Hepatocyte (in vitro differentiated cells): ENCODE data around the gene B4GALNT2. TPM values are rescaled to one million over a fixed set of nuclear protein-coding genes. Genes with fewer than 3 reads are reported as not detected.

Source experiments
- DNase-seq: peaks from one replicate; pipeline ENCODE4 v3.0.0-alpha.2; 2016; ENCODE audit warnings: low spot score
- H2AFZ ChIP-seq: fragments of 200-600 bp; sonication (generic); 2 replicates; pipeline ENCODE4 v1.6.0; 2016; ENCODE audit warnings: antibody characterized with exemption, mild to moderate bottlenecking
- H3K27ac ChIP-seq: fragments of 200-600 bp; sonication (generic); 2 replicates; pipeline ENCODE4 v1.5.1; 2016; ENCODE audit warnings: mild to moderate bottlenecking
- H3K27me3 ChIP-seq: fragments of 200-600 bp; sonication (generic); 2 replicates; pipeline ENCODE4 v1.6.1; 2016
- H3K36me3 ChIP-seq: fragments of 200-600 bp; sonication (generic); replicated peaks from 2 replicates; pipeline ENCODE4 v1.5.1; 2016; ENCODE audit warnings: low read depth; ENCODE audit not compliant: insufficient read depth
- H3K4me1 ChIP-seq: fragments of 200-600 bp; sonication (generic); 2 replicates; pipeline ENCODE4 v1.5.1; 2016; ENCODE audit warnings: mild to moderate bottlenecking, moderate library complexity; ENCODE audit not compliant: insufficient read depth
- H3K4me2 ChIP-seq: fragments of 200-600 bp; sonication (generic); 2 replicates; pipeline ENCODE4 v1.6.0; 2016
- H3K4me3 ChIP-seq: fragments of 200-600 bp; sonication (generic); 2 replicates; pipeline ENCODE4 v1.5.1; 2016; ENCODE audit warnings: mild to moderate bottlenecking
- H3K79me2 ChIP-seq: fragments of 200-600 bp; sonication (generic); 2 replicates; pipeline ENCODE4 v1.6.0; 2017; ENCODE audit warnings: mild to moderate bottlenecking
- H3K9me2 ChIP-seq: fragments of 200-600 bp; sonication (generic); replicated peaks from 2 replicates; pipeline ENCODE4 v1.6.0; 2017; ENCODE audit warnings: mild to moderate bottlenecking; ENCODE audit not compliant: insufficient read depth
- H3K9me3 ChIP-seq: fragments of 200-600 bp; sonication (generic); 2 replicates; pipeline ENCODE4 v1.5.1; 2016; ENCODE audit warnings: low read depth, mild to moderate bottlenecking
- H4K20me1 ChIP-seq: fragments of 200-600 bp; sonication (generic); 2 replicates; pipeline ENCODE4 v1.6.0; 2016; ENCODE audit warnings: mild to moderate bottlenecking; ENCODE audit not compliant: insufficient read depth, poor library complexity, severe bottlenecking
- CTCF ChIP-seq: fragments of 200-600 bp; sonication (generic); IDR thresholded peaks from 2 replicates; pipeline ENCODE4 v1.5.1; 2016; ENCODE audit warnings: antibody characterized with exemption, mild to moderate bottlenecking; ENCODE audit not compliant: poor library complexity
- EZH2 ChIP-seq: fragments of 200-600 bp; sonication (generic); IDR thresholded peaks from 2 replicates; pipeline ENCODE4 v1.6.1; 2016; ENCODE audit warnings: antibody characterized with exemption, mild to moderate bottlenecking, borderline replicate concordance
- EZH2phosphoT487 ChIP-seq: fragments of 200-600 bp; sonication (generic); IDR thresholded peaks from one replicate; pipeline ENCODE4 v1.6.1; 2018; ENCODE audit warnings: antibody characterized with exemption, mild to moderate bottlenecking, low read depth, moderate library complexity; ENCODE audit not compliant: unreplicated experiment, severe bottlenecking
- WGBS: methylation state at CpG from one replicate; pipeline ENCODE4 v1.1.6; 2016; ENCODE audit warnings: low lambda C conversion rate; ENCODE audit errors: missing lambda C conversion rate; 5-methylcytosine and 5-hydroxymethylcytosine counted together
- polyA plus RNA-seq: library from polyadenylated mRNA; unstranded; fragments of >200 nt; fragmentation: Nextera tagmentation; extraction: Ambion mirVana; gene quantifications from 2 replicates; pipeline ENCODE4 v1.2.1, GENCODE V29; 2016
- total RNA-seq: library from RNA; depleted of rRNA; stranded (reverse); fragments of >200 nt; gene quantifications from 2 replicates; pipeline ENCODE4 v1.2.3, GENCODE V29; 2014

Gene B4GALNT2
- total and polyA plus RNA-seq, 2 experiments from 2014 or later: 0.40 to 1.3 TPM

DNA sequence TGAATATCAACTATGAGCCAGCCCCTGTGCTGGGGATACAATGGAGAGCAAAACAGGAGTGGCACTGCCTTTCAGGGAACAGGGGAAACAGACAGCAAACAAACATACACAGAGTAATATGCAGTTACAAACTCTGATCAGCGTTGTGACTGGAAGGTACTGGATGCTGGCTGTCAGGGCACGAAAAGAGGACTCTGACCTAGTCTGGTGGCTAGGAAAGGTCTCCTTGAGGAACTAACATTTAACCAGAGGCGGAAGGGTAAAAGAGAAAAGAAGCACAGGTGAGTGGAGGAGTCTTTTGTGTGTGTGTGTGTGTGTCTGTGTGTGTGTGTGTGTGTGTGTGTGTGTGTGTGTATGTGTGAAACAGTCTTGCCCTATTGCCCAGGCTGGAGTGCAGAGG lies 12.4 kb upstream of the B4GALNT2 start:
- 73% methylated on average over 3 of the region's 3 CpGs for WGBS
- no peak overlapping the region for H2AFZ ChIP-seq

DNA sequence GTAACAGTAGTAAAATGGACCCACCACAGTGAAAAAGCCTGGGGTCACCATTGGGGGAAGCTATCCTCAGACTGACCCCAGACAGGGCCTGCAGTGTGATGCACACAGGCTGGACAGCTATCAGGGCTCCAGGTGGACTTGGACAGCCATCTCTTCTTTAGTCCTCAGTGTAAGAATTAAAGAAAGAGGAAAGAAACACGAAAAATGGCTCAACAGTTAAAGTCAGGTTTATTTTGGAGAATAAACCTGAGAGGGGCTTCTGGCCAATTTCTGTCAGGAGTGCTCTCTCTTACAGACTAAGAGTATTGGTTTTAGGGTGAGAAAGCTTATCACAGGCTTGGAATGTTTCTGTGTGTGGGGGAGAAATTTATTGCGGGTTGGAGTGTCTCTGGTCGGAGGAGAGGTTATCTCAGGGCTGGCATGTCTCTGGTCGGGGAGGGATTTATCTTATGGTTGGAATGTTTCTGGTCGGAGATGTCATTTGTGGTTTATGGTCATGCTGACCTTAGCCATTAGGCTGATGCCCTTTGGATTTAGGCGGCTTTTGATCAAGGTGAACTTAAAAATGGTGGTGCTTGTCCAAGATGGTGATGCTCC lies 10.8 kb upstream of the B4GALNT2 start:
- H3K4me2 ChIP-seq: no peak overlapping the region
- no peaks in the 10 kb centered on the region for H3K79me2 ChIP-seq
- no peak for TF ChIP-seq EZH2phosphoT487
- TF ChIP-seq EZH2: no peak
- no peak for TF ChIP-seq CTCF
- WGBS: 56% methylated on average over 6 of the region's 6 CpGs
- no peak for DNase-seq
- no peak overlapping the region for H3K27ac ChIP-seq
- H4K20me1 ChIP-seq: no peaks in the 10 kb centered on the region
- no peaks in the 10 kb centered on the region for H3K36me3 ChIP-seq
- peaks cover 5% of the 10 kb centered on the region for H3K4me1 ChIP-seq
- no peaks in the 10 kb centered on the region for H3K9me3 ChIP-seq
- H2AFZ ChIP-seq: no peak overlapping the region
- no peaks in the 10 kb centered on the region for H3K9me2 ChIP-seq
- H3K27me3 ChIP-seq: no peaks in the 10 kb centered on the region
- no peak overlapping the region for H3K4me3 ChIP-seq

More for the DNA sequence above, 12.4 kb upstream of the B4GALNT2 start:
- H3K9me2 ChIP-seq: no peaks in the 10 kb centered on the region
- H3K79me2 ChIP-seq: no peaks in the 10 kb centered on the region
- no peak overlapping the region for H3K4me3 ChIP-seq
- H3K4me1 ChIP-seq: no peaks in the 10 kb centered on the region
- TF ChIP-seq CTCF: no peak
- TF ChIP-seq EZH2: no peak
- no peaks in the 10 kb centered on the region for H3K36me3 ChIP-seq
- H4K20me1 ChIP-seq: no peaks in the 10 kb centered on the region
- H3K4me2 ChIP-seq: no peak overlapping the region
- no peak overlapping the region for H3K27ac ChIP-seq
- H3K9me3 ChIP-seq: no peaks in the 10 kb centered on the region
- no peaks in the 10 kb centered on the region for H3K27me3 ChIP-seq
- no peak for DNase-seq

DNA sequence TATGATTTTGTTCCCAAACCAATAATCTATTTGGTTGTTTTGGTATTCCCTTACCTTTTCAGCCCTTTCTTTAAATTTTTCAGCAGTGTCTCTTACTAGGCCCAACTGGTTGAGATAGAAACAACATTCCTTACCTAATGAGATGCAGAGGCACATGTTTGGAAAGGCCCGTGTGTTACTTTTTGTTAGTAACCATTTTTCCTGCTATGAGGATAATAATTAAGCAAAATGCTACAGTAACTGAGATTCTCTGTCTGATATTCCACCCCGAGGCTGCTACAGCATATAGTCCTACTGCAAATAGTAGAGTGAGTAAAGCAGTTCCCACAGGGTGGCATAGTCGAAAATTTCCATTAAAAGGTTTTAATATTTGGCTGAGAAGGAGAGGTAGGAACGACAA lies 10.0 kb upstream of the B4GALNT2 start:
- peaks cover 9% of the 10 kb centered on the region for H3K4me1 ChIP-seq
- no peak overlapping the region for H3K4me2 ChIP-seq
- TF ChIP-seq EZH2 (no peak), CTCF (no peak), EZH2phosphoT487 (no peak)
- no peak overlapping the region for H3K4me3 ChIP-seq
- H2AFZ ChIP-seq: no peak overlapping the region
- no peaks in the 10 kb centered on the region for H3K9me2 ChIP-seq
- H3K9me3 ChIP-seq: no peaks in the 10 kb centered on the region
- H4K20me1 ChIP-seq: no peaks in the 10 kb centered on the region
- DNase-seq: no peak
- H3K36me3 ChIP-seq: no peaks in the 10 kb centered on the region
- H3K27ac ChIP-seq: no peak overlapping the region
- 86% methylated on average over 4 of the region's 4 CpGs for WGBS
- H3K79me2 ChIP-seq: no peaks in the 10 kb centered on the region
- H3K27me3 ChIP-seq: no peaks in the 10 kb centered on the region
